H9 (cell line): ENCODE data around the gene ZCCHC8. TPM values are rescaled to one million over a fixed set of nuclear protein-coding genes. Genes with fewer than 3 reads are reported as not detected.

Experiments
- DNase-seq: peaks from one replicate; pipeline ENCODE4 v3.0.0-alpha.2; 2017
- H2AFZ ChIP-seq: one replicate; pipeline ENCODE4 v1.6.1; 2013; ENCODE audit warnings: mild to moderate bottlenecking, low read length, control low read depth, moderate library complexity
- H2AK5ac ChIP-seq: 2 replicates; pipeline ENCODE4 v1.6.1; 2013; ENCODE audit warnings: low read length, control low read depth, mixed read lengths; ENCODE audit not compliant: insufficient read length
- H2BK120ac ChIP-seq: one replicate; pipeline ENCODE4 v1.6.1; 2013; ENCODE audit warnings: low read depth, mild to moderate bottlenecking, low read length, control low read depth, inconsistent platforms; ENCODE audit not compliant: poor library complexity, severe bottlenecking
- H2BK12ac ChIP-seq: 2 replicates; pipeline ENCODE4 v1.6.1; 2013; ENCODE audit warnings: low read length, control low read depth, mixed read lengths, low read depth; ENCODE audit not compliant: insufficient read length
- H2BK15ac ChIP-seq: 2 replicates; pipeline ENCODE4 v1.6.1; 2013; ENCODE audit warnings: low read depth, low read length, control low read depth
- H2BK20ac ChIP-seq: one replicate; pipeline ENCODE4 v1.6.1; 2013; ENCODE audit warnings: low read depth, mild to moderate bottlenecking, low read length, control low read depth, inconsistent platforms; ENCODE audit not compliant: poor library complexity, severe bottlenecking
- H2BK5ac ChIP-seq: 2 replicates; pipeline ENCODE4 v1.6.1; 2013; ENCODE audit warnings: low read length, control low read depth, mixed read lengths; ENCODE audit not compliant: insufficient read length
- H3K14ac ChIP-seq: 2 replicates; pipeline ENCODE4 v1.6.1; 2013; ENCODE audit warnings: low read length, control low read depth; ENCODE audit not compliant: insufficient read depth
- H3K18ac ChIP-seq: 2 replicates; pipeline ENCODE4 v1.6.1; 2013; ENCODE audit warnings: low read depth, mild to moderate bottlenecking, mixed read lengths, low read length, control low read depth; ENCODE audit not compliant: insufficient read length
- H3K23ac ChIP-seq: 2 replicates; pipeline ENCODE4 v1.6.1; 2013; ENCODE audit warnings: low read length, control low read depth, mixed read lengths, low read depth; ENCODE audit not compliant: insufficient read length
- H3K23me2 ChIP-seq: 2 replicates; pipeline ENCODE4 v1.6.1; 2013; ENCODE audit warnings: low read depth, mild to moderate bottlenecking, mixed read lengths, low read length, control low read depth; ENCODE audit not compliant: insufficient read length, poor library complexity, severe bottlenecking
- H3K27ac ChIP-seq: 2 replicates; pipeline ENCODE4 v1.5.1; 2013; ENCODE audit warnings: low read length, control low read depth, mixed read lengths, low read depth; ENCODE audit not compliant: insufficient read length
- H3K27me3 ChIP-seq: 2 replicates; pipeline ENCODE4 v1.6.1; 2013; ENCODE audit warnings: low read length, control low read depth, inconsistent platforms; ENCODE audit not compliant: insufficient read depth
- H3K4ac ChIP-seq: 2 replicates; pipeline ENCODE4 v1.6.1; 2013; ENCODE audit warnings: low read depth, mild to moderate bottlenecking, control low read depth, inconsistent platforms, low read length, moderate library complexity
- H3K4me1 ChIP-seq: 2 replicates; pipeline ENCODE4 v1.6.1; 2013; ENCODE audit warnings: low read length, control low read depth, inconsistent platforms; ENCODE audit not compliant: insufficient read depth
- H3K4me2 ChIP-seq: 2 replicates; pipeline ENCODE4 v1.6.1; 2013; ENCODE audit warnings: low read length, control low read depth, mixed read lengths; ENCODE audit not compliant: insufficient read length, insufficient read depth
- H3K56ac ChIP-seq: 2 replicates; pipeline ENCODE4 v1.6.1; 2013; ENCODE audit warnings: low read depth, mild to moderate bottlenecking, mixed read lengths, low read length, control low read depth; ENCODE audit not compliant: insufficient read length
- H3K79me1 ChIP-seq: 2 replicates; pipeline ENCODE4 v1.6.1; 2013; ENCODE audit warnings: low read depth, mild to moderate bottlenecking, moderate library complexity, low read length, control low read depth, inconsistent platforms; ENCODE audit not compliant: insufficient read depth, poor library complexity, severe bottlenecking
- H3K79me2 ChIP-seq: 2 replicates; pipeline ENCODE4 v1.6.1; 2013; ENCODE audit warnings: low read length, control low read depth, inconsistent platforms; ENCODE audit not compliant: insufficient read depth
- H3K9ac ChIP-seq: 2 replicates; pipeline ENCODE4 v1.6.1; 2013; ENCODE audit warnings: low read length, control low read depth, mixed read lengths; ENCODE audit not compliant: insufficient read length; ENCODE audit errors: extremely low read depth
- H3K9me3 ChIP-seq: one replicate; pipeline ENCODE4 v1.6.1; 2013; ENCODE audit warnings: low read depth, low read length, inconsistent platforms; ENCODE audit not compliant: control insufficient read depth
- H3T11ph ChIP-seq: one replicate; pipeline ENCODE4 v1.6.1; 2013; ENCODE audit warnings: mild to moderate bottlenecking, low read length, control low read depth, inconsistent platforms
- H4K20me1 ChIP-seq: one replicate; pipeline ENCODE4 v1.6.1; 2013; ENCODE audit not compliant: control insufficient read depth, insufficient read length, insufficient read depth
- H4K5ac ChIP-seq: 2 replicates; pipeline ENCODE4 v1.6.1; 2013; ENCODE audit warnings: low read depth, mild to moderate bottlenecking, mixed read lengths, low read length, control low read depth; ENCODE audit not compliant: insufficient read length
- H4K8ac ChIP-seq: replicated peaks from 2 replicates; pipeline ENCODE4 v1.6.1; 2013; ENCODE audit warnings: low read length, control low read depth, mixed read lengths, low read depth; ENCODE audit not compliant: insufficient read length
- H4K91ac ChIP-seq: 2 replicates; pipeline ENCODE4 v1.6.1; 2013; ENCODE audit warnings: low read depth, mild to moderate bottlenecking, moderate library complexity, mixed read lengths, low read length, control low read depth; ENCODE audit not compliant: insufficient read length
- H3K27ac Mint-ChIP-seq, 3 experiments: 2 replicates in 2 of 3; 3 replicates in 1 of 3; pipeline ENCODE4 v1.8.0; 2020 to 2021; ENCODE audit warnings: mixed read lengths in 3 of 3, mild to moderate bottlenecking in 1 of 3, moderate library complexity in 1 of 3
- H3K27me3 Mint-ChIP-seq: 2 replicates; pipeline ENCODE4 v1.8.0; 2021; ENCODE audit warnings: low read depth, mild to moderate bottlenecking, moderate library complexity, mixed read lengths
- H3K36me3 Mint-ChIP-seq, 3 experiments: 2 replicates in 2 of 3; 3 replicates in 1 of 3; pipeline ENCODE4 v1.8.0; 2020 to 2021; ENCODE audit warnings: low read depth in 3 of 3, mixed read lengths in 3 of 3; ENCODE audit not compliant: insufficient read depth in 1 of 3
- H3K4me1 Mint-ChIP-seq, 2 experiments: 2 replicates each; pipeline ENCODE4 v1.8.0; 2020; ENCODE audit warnings: mixed read lengths in 2 of 2
- H3K4me3 Mint-ChIP-seq, 2 experiments: 2 replicates in 1 of 2; 3 replicates in 1 of 2; pipeline ENCODE4 v1.8.0; 2020 to 2021; ENCODE audit warnings: mild to moderate bottlenecking in 2 of 2, mixed read lengths in 2 of 2, moderate library complexity in 1 of 2
- H3K9me3 Mint-ChIP-seq, 2 experiments: 2 replicates in 1 of 2; 3 replicates in 1 of 2; pipeline ENCODE4 v1.8.0; 2020; ENCODE audit warnings: mild to moderate bottlenecking in 2 of 2, mixed read lengths in 2 of 2, moderate library complexity in 1 of 2
- WGBS: extraction: QIAGEN DNeasy Blood & Tissue Kit; methylation state at CpG from one replicate; pipeline ENCODE4 v1.1.7; 2013; ENCODE audit warnings: missing lambda C conversion rate, low lambda C conversion rate, mixed read lengths; ENCODE audit not compliant: insufficient read length; ENCODE audit errors: extremely low coverage; 5-methylcytosine and 5-hydroxymethylcytosine counted together
- total RNA-seq: library from RNA; stranded (reverse); gene quantifications from 2 replicates; pipeline ENCODE4 v1.2.1, GENCODE V29; 2021
- TF ChIP-seq, protein P1 (sequence below): fragments of 200-600 bp; sonication (generic); conservative IDR thresholded peaks from 3 replicates; pipeline ENCODE4 v1.8.0; 2021; ENCODE audit warnings: antibody characterized with exemption, mild to moderate bottlenecking

The ZCCHC8 gene
- total RNA-seq, 1 experiment from 2014 or later = 37.3 TPM

GRCh38 chr12:122508163-122508562 is 7.4 kb upstream of the ZCCHC8 start:
- Mint-ChIP-seq H3K9me3 (no peaks in the 10 kb centered on the region), H3K4me3 (no peak overlapping the region), H3K36me3 (peaks cover 58 to 90% (median 82%) of the 10 kb centered on the region in 3 experiments; a peak in 6 of 7 replicates), H3K4me1 (no peaks in the 10 kb centered on the region), H3K27ac (peak overlapping the region in 1 of 3 experiments; percentile 59; a peak in 1 of 7 replicates), H3K27me3 (no peaks in the 10 kb centered on the region)
- DNase-seq = no peak
- Histone ChIP-seq H3K14ac (no peak overlapping the region), H2BK15ac (no peak overlapping the region), H2BK20ac (no peak overlapping the region), H3K4me2 (no peak overlapping the region), H3K4ac (no peak overlapping the region), H3K23me2 (no peaks in the 10 kb centered on the region), H2AK5ac (no peak overlapping the region), H3K18ac (no peak overlapping the region), H3K79me2 (no peaks in the 10 kb centered on the region), H2BK5ac (no peak overlapping the region), H3K27me3 (no peaks in the 10 kb centered on the region), H2AFZ (no peak overlapping the region), H4K20me1 (no peaks in the 10 kb centered on the region), H3K9ac (no peak overlapping the region), H4K91ac (no peak overlapping the region), H3K4me1 (no peaks in the 10 kb centered on the region), H3K79me1 (no peaks in the 10 kb centered on the region), H3K27ac (no peak overlapping the region), H3K23ac (no peak overlapping the region), H3T11ph (no peak overlapping the region), H2BK120ac (no peak overlapping the region), H3K9me3 (no peaks in the 10 kb centered on the region), H4K5ac (no peak overlapping the region), H3K56ac (no peak overlapping the region), H2BK12ac (no peak overlapping the region), H4K8ac (no peak overlapping the region)
- TF ChIP-seq, protein P1, sequence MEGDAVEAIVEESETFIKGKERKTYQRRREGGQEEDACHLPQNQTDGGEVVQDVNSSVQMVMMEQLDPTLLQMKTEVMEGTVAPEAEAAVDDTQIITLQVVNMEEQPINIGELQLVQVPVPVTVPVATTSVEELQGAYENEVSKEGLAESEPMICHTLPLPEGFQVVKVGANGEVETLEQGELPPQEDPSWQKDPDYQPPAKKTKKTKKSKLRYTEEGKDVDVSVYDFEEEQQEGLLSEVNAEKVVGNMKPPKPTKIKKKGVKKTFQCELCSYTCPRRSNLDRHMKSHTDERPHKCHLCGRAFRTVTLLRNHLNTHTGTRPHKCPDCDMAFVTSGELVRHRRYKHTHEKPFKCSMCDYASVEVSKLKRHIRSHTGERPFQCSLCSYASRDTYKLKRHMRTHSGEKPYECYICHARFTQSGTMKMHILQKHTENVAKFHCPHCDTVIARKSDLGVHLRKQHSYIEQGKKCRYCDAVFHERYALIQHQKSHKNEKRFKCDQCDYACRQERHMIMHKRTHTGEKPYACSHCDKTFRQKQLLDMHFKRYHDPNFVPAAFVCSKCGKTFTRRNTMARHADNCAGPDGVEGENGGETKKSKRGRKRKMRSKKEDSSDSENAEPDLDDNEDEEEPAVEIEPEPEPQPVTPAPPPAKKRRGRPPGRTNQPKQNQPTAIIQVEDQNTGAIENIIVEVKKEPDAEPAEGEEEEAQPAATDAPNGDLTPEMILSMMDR = no peak
- WGBS = no CpG with 5 or more reads among the region's 5 CpGs
